Measurements from ENCODE around the gene CD84.
"Not testable (repeated sequence)": the region's sequence is repeated elsewhere in the genome, so short reads cannot be mapped to it uniquely, and the experiment has no call there.

CD84 gene

DNA sequence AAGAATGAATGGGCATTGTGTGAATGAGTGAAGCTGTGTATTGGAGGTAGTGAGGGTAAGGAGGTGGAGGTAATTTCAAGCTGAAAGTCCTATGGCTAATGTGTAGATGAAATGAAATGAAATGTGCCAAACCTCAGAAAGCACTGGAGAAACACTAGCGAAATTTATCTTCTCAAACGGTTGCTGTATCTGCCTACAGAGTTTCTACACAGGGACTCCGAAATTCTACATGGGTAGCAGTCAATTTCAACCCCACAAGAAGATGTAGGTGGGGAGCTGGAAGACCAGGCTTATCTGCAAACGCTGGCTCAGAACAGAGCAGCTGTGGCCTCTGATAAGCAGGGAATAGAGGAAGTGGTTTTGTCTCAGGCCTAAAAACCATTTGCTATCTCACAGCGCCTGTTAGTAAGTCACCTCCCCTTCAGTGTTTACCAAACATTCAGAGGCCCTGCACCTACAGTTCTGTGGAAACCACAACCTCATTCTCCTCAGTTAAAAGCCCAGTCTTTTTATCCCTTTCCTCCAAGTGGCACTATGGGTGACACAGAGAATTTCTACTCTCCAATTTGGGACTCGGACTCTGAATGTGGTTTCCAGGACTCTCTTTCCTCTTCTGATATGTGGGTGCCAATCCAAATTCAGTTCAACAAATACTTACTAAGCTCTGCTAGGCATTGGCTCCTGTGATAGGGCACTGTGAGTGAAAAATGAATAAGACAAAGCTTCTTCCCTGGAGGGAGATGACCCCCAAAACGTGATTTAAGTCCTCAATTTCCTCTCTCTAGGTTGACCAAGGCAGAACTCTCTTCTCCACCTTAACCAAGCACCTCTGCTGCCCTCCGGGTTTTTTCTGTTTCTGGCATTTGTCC, 39.1 kb downstream of the CD84 start:
- no peak for DNase-seq

DNA sequence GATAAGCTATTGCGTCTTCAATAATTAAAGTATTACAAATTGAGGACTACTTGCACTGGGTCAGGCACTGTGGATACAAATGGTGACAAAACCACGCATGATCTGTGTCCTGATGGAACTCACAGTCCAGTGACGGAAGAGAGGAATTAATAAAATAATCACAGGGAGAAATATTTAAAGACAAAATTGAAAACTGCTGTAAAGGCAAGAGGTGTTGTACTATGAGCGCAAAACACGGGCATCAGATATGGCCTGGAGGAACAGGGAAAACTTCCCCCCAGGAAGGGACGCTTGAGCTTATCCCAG, 39.7 kb downstream of the CD84 start:
- DNase-seq = no peak

DNA sequence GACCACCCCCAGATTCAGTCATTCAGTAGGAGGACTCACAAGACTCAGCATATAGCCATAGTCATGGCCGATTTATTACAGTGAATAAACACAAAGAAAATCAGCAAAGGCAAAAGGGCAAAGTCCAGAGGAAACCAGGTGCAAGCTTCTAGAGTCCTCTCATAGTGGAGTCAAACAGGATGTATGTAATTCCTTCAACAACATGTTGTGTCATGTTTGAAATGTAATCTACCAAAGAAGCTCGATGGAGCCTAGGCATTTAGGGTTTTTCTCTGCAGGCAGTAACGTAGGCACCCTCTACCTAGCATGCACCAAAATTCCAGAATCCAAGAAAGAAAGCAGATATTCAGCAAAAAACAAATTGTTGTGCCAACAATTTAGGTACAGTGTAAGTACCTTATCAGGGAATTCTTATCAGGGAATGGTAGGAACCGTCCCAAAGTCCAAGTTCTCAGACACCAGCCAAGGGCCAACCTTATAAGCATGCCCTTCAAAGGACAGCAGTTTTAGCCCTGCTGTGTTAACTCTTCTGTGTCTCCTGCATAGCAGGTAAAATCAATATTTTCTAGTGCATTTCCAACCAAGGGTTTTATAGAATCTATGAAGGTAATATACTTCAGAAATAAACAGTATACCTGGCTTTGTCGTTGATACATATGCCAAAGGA, 40.2 kb downstream of the CD84 start:
- DNase-seq = no peak

DNA sequence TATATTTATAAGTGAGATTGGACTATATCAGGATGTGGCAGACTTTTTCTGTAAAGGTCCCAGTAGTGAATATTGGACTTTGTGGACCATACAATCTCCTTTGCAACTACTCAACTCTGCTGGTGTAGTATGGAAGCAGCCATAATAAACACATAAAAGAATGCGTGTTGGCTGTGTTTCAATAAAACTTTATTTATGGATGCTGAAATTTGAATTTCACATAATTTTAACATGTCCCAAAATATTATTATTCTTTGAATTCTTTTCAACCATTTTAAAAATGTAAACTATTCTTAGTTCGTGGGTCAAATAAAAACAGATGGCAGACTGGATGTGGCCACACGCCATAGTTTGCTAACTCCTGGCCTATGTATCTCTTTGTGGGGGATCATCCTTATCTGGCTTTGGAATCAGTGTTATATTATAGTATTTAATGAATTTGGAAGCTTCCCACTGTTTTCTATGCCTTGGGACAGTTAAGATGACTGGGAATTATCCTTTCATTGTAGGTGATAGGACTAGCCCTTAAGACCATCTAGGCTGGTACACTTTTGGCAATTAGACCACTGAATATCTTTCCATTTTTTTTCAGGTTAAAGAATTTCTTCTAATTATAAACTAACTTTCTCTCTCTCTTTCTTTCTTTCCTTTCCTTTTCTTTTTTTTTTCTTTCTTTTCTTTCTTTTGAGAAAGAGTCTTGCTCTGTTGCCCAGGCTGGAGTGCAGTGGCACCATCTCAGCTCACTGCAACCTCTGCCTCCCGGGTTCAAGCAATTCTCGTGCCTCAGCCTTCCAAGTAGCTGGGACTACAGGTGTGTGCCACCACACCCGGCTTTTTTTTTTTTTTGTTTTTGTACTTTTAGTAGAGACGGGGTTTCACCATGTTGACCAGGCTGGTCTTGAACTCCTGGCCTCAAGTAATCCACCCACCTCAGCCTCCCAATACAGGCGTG, 41.3 kb downstream of the CD84 start:
- DNase-seq = no peak

DNA sequence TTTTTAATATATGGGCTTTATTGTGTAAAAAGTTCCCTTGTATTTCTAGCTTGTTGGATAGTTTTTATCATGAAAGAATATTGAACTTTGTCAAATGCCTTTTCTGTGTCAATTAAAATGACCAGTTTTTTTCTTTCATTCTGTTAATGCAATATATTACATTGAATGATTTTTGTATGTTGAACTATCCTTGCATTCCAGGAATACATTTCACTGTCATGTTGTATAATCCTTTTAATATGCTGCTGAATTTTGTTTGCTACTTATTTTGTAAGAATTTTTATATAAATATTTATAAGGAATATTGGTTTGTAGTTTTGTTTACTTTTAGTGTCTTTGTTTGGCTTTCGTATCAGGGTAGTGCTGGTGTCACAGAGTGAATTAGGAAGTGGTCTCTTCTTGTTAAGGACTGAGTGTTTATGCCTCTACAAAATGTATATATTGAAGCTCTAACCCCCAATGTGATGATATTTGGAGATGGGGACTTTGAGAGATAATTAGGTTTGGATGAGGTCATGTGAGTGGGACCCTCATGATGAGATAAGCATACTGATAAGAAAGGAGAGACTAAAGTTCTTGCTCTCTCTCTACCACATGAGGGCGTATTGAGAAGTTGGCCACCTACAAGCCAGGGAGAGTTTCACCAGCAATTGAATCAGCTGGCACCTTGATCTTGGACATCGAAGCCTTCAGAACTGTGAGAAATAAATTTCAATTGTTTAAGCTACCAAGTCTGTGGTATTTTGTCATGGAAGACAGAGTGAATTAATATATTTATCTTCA, 44.3 kb downstream of the CD84 start:
- no peak for DNase-seq

DNA sequence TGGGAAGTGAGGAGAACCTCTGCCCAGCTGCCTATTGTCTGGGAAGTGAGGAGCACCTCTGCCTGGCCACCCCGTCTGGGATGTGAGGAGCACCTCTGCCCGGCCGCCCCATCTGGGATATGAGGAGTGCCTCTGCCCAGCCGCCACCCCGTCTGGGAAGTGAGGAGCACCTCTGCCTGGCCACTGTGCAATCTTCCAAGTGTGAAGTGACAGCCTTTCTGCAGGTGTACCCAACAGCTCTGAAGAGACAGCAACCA, 46.8 kb downstream of the CD84 start:
- not testable (repeated sequence) for DNase-seq

DNA sequence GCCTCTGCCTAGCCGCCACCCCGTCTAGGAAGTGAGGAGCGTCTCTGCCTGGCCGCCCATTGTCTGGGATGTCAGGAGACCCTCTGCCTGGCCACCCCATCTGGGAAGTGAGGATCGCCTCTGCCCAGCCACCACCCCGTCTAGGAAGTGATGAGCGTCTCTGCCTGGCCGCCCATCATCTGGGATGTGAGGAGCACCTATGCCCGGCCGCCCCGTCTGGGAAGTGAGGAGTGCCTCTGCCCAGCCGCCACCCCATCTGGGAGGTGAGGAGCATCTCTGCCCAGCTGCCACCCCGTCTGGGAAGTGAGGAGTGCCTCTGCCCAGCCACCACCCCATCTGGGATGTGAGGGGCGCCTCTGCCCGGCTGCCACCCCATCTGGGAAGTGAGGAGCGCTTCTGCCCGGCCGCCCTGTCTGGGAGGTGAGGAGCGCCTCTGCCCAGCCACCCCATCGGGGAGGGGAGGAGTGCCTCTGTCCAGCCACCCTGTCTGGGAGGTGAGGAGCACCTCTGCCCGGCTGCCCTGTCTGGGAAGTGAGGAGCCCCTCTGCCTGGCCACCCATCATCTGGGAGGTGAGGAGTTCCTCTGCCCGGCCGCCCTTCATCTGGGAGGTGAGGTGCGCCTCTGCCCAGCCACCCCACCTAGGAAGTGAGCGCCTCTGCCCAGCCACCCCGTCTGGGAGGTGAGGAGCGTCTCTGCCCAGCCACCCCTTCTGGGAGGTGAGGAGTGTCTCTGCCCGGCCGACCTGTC, 47.3 kb downstream of the CD84 start:
- not testable (repeated sequence) for DNase-seq

DNA sequence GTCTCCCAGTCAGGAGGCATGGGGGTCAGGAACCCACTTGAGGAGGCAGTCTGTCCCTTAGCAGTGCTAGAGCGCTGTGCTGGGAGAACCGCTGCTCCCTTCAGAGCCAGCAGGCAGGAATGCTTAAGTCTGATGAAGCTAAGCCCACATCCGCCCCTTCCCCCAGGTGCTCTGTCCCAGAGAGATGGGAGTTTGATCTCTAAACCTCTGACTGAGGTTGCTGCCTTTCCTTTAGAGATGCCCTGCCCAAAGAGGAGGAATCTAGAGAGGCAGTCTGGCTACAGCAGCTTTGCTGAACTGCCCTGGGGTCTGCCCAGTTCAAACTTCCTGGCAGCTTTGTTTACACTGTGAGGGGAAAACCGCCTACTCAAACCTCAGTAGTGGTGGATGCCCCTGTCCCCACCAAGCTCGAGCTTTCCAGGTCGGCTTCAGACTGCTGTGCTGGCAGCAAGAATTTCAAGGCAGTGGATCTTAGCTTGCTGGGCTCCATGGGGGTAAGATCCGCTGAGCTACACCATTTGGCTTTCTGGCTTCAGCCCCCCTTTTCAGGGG, 49.8 kb downstream of the CD84 start:
- DNase-seq = not testable (repeated sequence)

DNA sequence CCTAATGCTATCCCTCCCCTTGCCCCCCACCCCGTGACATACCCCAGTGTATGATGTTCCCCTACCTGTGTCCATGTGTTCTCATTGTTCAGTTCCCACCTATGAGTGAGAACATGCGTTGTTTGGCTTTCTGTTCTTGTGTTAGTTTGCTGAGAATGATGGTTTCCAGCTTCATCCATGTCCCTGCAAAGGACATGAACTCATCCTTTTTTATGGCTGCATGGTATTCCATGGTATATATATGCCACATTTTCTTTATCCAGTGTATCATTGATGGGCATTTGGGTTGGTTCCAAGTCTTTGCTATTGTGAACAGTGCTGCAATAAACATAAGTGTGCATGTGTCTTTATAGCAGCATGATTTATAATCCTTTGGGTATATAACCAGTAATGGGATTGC, 55.5 kb downstream of the CD84 start:
- not testable (repeated sequence) for DNase-seq

DNA sequence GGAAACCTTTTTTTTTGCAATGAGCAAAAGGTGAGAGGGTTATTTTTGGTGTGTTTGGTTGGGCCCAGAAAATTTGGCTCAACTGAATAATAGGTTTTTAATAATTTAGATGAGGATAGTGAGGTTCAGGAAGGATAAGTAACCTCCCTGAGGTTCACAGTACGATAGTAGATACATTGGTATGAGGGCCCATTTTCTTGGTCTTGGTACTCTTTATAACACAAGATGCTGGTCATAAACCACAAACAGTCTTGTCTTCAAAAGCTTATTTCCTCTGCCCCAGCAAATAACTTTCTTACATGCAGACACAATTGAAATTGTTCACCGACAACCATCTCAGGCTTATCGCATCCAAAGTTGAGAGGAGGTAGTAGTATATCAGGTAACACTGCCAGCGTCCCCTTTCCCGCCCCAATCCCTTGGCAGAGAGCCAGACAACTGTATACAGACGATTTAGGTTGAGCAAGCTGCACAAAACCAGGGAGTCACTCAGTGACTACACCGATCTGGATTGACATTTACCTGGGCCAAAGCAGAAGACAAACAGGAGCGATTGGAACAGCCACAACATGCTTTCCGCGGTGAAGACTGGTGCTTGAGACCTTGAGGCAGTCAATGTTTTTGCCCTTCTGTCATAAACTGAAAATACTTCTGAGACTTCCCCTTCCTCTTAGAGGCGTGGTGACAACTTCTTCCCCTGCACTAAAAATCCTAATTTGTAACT, 56.5 kb downstream of the CD84 start, which contains the start of gene SLAMF6:
SLAMF6 (minus strand) TSS at position 634 of the 724 bp plus-strand sequence; CDS start at position 571, 63 bp downstream.
- no peak for DNase-seq

DNA sequence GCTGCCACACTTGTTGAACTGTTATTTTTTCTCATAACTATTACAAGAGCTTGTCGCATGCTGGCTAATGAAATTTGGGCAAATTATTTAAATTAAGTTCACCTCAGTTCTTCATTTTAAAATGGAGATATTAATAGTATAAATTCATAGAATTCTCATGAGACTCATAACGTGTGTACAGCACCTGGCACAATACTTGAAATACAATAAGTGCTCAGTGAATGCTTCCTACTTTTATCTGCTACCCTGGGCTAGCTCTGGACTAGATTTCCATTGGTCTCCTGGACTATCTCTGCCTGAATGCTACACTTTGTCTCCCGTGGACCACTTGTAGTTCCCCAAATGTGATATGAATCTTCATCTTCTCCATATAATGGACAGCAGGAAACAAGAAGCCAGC, 57.2 kb downstream of the CD84 start:
- no peak for DNase-seq

DNA sequence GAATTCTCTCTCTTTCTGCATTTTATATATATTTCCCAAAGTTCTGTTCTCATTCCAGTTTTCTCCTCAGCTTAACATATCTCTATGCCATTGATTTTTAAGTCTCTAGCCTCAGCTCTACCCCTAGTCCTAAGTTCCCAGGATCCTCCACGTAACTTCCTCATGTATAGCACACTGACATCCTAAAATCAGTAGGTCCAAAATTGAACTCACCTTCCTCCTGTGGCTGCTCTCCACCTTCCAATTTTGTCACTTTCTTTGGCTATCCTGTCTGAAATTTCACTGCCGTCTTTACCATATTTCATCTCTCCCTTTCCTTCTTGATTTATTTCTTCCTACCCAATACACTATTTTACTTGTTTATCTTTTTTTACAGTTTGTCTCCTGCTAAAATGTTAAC, 57.7 kb downstream of the CD84 start:
- DNase-seq = no peak

DNA sequence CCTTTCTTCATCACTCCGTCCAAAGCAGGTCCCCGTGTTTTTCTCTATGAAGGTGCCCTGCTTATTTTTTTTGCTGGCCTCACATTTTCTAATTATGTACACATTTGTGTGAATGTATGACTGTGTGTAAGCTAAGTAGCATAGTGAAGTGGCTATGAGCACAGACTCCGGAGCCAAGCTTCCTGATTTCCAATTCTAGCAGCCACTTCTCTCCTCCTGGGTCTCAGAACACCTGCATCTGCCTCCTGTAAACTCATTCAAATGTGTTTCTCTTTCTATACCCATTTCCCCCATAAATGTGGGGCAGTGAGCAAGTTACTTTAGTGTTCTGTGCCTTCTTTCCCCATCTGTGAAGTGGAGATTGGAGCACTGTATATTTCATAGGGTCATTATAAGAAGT, 58.3 kb downstream of the CD84 start:
- no peak for DNase-seq

DNA sequence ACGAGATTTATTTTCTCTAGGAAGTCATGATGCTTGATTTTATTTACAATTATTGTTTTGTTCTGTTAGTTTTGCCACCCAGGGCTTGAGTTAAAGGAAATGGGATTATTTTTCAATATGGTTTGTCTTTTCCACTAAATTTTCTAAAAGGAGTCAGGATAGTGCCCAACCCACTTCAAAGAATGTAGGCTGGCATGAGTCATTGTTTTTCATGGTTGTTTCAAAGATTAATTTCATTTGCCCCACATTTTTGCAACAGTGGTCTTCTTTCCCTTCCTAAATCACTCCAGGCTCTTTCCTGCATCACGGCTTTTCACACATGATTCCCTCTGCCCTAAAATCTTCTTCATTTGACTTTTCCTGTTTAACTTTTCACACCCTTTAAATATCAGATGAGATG, 58.7 kb downstream of the CD84 start:
- DNase-seq = no peak

DNA sequence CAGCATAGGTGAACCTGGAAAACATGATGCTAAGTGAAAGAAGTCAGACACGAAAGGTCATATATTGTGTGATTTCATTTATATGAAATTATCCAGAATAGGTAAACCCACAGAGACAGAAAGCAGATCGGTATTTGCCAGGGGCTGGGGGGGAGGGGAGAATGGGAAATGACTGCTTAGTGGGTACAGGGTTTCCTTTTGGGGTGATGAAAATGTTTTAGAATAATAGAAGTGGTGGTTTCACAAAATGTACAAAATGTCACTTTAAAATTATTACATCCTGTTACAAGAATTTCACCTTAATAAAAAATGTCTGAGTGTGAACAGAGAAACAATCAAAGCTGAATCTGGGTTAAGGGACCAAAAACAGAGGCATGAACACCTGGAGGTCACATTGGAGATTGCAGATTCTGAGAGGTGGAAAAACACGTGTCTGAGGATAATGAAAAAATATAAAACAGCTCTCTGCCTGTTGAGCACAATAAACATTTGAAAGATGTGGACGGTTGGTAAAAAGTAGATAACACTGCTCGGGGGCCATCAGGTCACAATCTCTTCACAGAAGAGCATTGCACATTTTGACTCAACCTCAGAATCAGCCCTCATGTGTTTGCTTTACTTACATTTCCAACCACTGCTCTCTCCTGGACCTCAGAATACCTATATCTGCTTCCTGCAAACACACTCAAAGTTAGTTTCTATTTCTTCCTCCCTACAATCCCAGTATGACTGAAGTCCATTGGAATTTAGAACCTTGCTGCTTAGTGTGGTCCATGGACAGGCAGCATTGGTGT, 59.5 kb downstream of the CD84 start:
- no peak for DNase-seq

DNA sequence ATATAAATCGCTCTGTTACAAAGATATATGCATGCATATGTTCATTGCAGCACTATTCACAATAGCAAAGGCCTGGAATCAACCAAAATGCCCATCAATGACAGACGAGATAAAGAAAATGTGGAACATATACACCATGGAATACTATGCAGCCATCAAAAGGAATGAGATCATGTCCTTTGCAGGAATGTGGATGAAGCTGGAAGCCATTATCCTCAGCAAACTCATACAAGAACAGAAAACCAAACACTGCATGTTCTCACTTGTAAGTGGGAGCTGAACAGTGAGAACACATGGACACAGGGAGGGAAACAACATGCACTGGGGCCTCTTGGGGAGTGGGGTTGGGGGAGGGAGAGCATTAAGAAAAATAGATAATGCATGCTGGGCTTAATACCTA, 61.8 kb downstream of the CD84 start:
- DNase-seq = not testable (repeated sequence)

DNA sequence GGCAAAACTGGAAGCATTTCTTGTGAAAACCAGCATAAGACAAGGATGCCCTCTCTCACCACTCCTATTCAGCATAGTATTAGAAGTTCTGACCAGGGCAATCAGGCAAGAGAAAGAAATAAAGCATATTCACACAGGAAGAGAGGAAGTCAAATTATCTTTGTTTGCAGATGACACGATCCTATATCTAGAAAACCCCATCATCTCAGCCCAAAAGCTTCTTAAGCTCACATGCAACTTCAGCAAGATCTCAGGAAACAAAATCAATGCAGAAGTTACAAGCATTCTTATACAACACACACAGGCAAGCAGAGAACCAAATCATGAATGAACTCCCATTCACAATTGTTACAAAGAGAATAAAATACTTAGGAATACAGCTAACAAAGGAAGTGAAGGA, 63.4 kb downstream of the CD84 start:
- DNase-seq = not testable (repeated sequence)

DNA sequence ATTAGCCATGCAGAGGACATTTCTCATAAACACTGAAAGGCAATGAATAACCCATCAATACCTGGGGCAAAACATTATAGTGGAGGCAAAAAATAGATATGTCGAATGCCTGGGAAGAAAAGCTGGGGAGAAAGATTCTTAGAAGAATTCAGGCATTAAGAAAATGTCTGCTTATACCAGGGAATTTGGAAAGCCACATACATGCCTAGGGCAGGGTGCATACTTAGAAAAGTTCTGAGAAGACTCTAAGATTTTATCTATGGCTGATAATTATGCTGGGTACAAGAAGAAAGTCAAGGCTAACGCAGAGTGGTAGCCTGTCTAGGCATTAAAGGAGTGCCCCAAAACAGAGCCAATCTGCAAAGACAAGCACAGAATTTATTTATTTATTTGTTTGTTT, 74.6 kb downstream of the CD84 start:
- no peak for DNase-seq

DNA sequence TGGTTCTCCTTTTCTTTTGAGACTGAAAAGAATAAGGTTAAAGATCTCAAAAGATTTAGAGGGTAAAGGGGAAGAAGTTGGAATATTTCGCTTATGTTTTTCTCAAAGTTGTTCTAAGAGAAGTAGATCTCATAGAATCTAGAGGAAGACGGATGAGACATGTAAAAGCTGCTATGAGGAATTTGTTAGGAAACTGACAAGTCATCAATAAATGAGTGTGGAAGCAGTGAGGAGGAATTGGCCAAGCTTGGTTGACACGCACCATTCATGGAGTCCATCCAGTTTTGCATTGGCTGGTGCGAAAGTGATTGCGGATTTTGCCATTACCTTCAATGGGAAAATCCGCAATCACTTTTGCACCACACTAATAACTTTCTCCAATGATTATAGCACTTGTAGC, 76.2 kb downstream of the CD84 start:
- DNase-seq = no peak

DNA sequence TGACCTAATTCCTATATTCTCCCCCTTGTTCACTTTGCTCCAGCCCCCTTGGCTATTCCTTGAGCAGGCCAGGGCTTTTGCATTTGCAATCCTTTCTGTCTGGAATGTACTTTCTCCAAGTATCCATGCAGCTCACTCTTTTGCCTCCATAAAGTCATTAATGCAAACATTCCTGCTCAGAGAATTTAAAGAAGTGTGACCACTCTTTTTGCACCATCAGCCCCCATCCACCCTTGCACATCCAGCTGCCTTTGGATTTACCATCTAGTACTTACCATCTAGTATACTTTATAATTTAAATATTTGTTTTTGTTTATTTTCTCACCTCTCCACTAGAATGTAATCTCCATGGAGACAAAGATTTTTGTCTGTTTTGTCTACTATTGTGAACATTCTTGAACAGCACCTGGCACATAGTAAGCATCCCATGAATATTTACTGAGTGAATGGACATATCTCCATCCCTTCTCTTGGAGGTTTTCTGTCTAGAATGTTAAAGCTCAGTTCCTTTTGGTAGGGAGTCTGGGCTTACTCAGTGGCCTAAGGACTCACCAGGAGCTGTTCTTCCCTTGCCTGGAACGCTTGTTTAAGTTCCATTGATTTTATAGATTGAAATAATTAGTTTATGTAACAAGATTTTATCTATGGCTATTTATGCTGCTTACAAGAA, 78.8 kb downstream of the CD84 start:
- no peak for DNase-seq

All from NCI-H1092 treated with DMSO at 0.1 percent for 48 hours (cell line).